K562 (cell line): ENCODE data around the gene PCBP3. TPM values are rescaled to one million over a fixed set of nuclear protein-coding genes. Genes with fewer than 3 reads are reported as not detected.
A peak's percentile ranks its signal among the peaks of the same experiment; 100 is the strongest.

Experiments
- ATAC-seq: fragments of 200-7000 bp; cut with Tn5 transposase; 3 replicates; pipeline ENCODE4 v1.9.1; 2020; ENCODE audit warnings: moderate library complexity
- BruUV-seq: library from RNA; stranded (reverse); fragments of 400-500 nt; replicated peaks from 2 replicates; lab custom pipeline; 2021; lab: Mats Ljungman, UMichigan
- CTCF ChIA-PET: fragments of 300-600 bp; formaldehyde crosslinking; extraction: SDS; loops from one replicate; lab custom pipeline; 2021; ENCODE audit warnings: low intra/inter-chr PET ratio; lab: Yijun Ruan, JAX
- POLR2A ChIA-PET: fragments of 300-600, 350-650 bp; sonication (Branson Sonifier 250); formaldehyde crosslinking; extraction: SDS; loops from one replicate; lab custom pipeline; 2021; ENCODE audit warnings: antibody characterized with exemption, inconsistent platforms; lab: Yijun Ruan, JAX
- DNase-seq, 4 experiments: peaks; one replicate each; pipeline versions ENCODE4 v3.0.0 to v3.0.0-alpha.2; 2011 to 2018; ENCODE audit warnings: low spot score in 3 of 4, mixed read lengths in 3 of 4; ENCODE audit errors: extremely low read depth in 1 of 4
- FAIRE-seq: peaks from 2 replicates; lab custom pipeline; 2011; peaks lifted over from hg19 to GRCh38; lab: Jason Lieb, UNC
- H2AFZ ChIP-seq: 2 replicates; pipeline ENCODE4 v1.6.0; 2011; ENCODE audit warnings: low read depth, low read length, control low read depth, inconsistent platforms
- H3K27ac ChIP-seq: fragments of 200-600 bp; 3 replicates; pipeline ENCODE4 v1.8.0; 2011; ENCODE audit warnings: low read depth, mild to moderate bottlenecking, control low read depth, inconsistent platforms, low read length, moderate library complexity, mixed read lengths; ENCODE audit errors: extremely low read depth
- H3K27me3 ChIP-seq, 2 experiments: fragments of 300-600 bp in 1 of 2; 2 replicates in 1 of 2; 3 replicates in 1 of 2; pipeline versions ENCODE4 v1.6.0 to v1.8.0; 2011; ENCODE audit warnings: inconsistent platforms in 2 of 2, low read length in 2 of 2, mild to moderate bottlenecking in 1 of 2, mixed read lengths in 1 of 2, moderate library complexity in 1 of 2; ENCODE audit not compliant: control insufficient read depth in 2 of 2, insufficient read depth in 2 of 2
- H3K36me3 ChIP-seq: fragments of 300-600 bp; 3 replicates; pipeline ENCODE4 v1.8.0; 2011; ENCODE audit warnings: mild to moderate bottlenecking, low read length, inconsistent platforms; ENCODE audit not compliant: control insufficient read depth, insufficient read depth
- H3K4me1 ChIP-seq, 2 experiments: fragments of 200-600 bp in 1 of 2; replicated peaks in 1 of 2; 2 replicates in 1 of 2; 3 replicates in 1 of 2; pipeline versions ENCODE4 v1.5.1 to v1.8.0; 2011; ENCODE audit warnings: inconsistent platforms in 2 of 2, low read length in 2 of 2, mild to moderate bottlenecking in 1 of 2, mixed read lengths in 1 of 2, moderate library complexity in 1 of 2; ENCODE audit not compliant: control insufficient read depth in 2 of 2, insufficient read depth in 2 of 2
- H3K4me2 ChIP-seq: 2 replicates; pipeline ENCODE4 v1.6.1; 2011; ENCODE audit warnings: low read length, control low read depth, inconsistent platforms, mixed read lengths; ENCODE audit not compliant: insufficient read depth
- H3K4me3 ChIP-seq: fragments of 200-600 bp; sonication (generic), shearing (Covaris generic); 2 replicates; pipeline ENCODE4 v1.5.1; 2016; ENCODE audit warnings: control low read depth, inconsistent platforms
- H3K79me2 ChIP-seq: fragments of 200-600 bp; 3 replicates; pipeline ENCODE4 v1.8.0; 2011; ENCODE audit warnings: low read length, inconsistent platforms; ENCODE audit not compliant: control insufficient read depth, insufficient read depth
- H3K9ac ChIP-seq, 2 experiments: 2 replicates each; pipeline versions ENCODE4 v1.6.0 to v1.6.1; 2011; ENCODE audit warnings: low read depth in 2 of 2, low read length in 2 of 2, control low read depth in 1 of 2, inconsistent platforms in 1 of 2, mild to moderate bottlenecking in 1 of 2, mixed read lengths in 1 of 2; ENCODE audit not compliant: insufficient read depth in 1 of 2
- H3K9me1 ChIP-seq: one replicate; pipeline ENCODE4 v1.6.0; 2011; ENCODE audit warnings: inconsistent platforms, mild to moderate bottlenecking, low read length, moderate library complexity; ENCODE audit not compliant: control insufficient read depth, insufficient read depth
- H3K9me3 ChIP-seq: replicated peaks from 2 replicates; pipeline ENCODE4 v1.5.1; 2011; ENCODE audit warnings: low read depth, low read length, inconsistent platforms; ENCODE audit not compliant: control insufficient read depth, insufficient read depth
- H4K20me1 ChIP-seq: replicated peaks from 2 replicates; pipeline ENCODE4 v1.6.1; 2011; ENCODE audit warnings: low read length, inconsistent platforms, mixed read lengths; ENCODE audit not compliant: control insufficient read depth, insufficient read depth
- ATF1 ChIP-seq, 2 experiments: fragments of 450-650 bp in 1 of 2; IDR thresholded peaks; 2 replicates each; pipeline ENCODE4 v1.6.1; 2016; ENCODE audit warnings: missing compliant biosample characterization in 1 of 2, missing genetic modification characterization in 1 of 2
- BHLHE40 ChIP-seq: IDR thresholded peaks from 2 replicates; pipeline ENCODE4 v1.6.1; 2011; ENCODE audit warnings: low read length, improper control_type of control experiment
- MED1 ChIP-seq: sonication (generic); formaldehyde crosslinking; IDR thresholded peaks from 2 replicates; pipeline ENCODE4 v1.8.1; 2023; ENCODE audit warnings: missing genetic modification reagents, borderline replicate concordance
- NFIX ChIP-seq: fragments of 250-450 bp; sonication (Bioruptor Pico); IDR thresholded peaks from 2 replicates; pipeline ENCODE4 v1.4.0; 2020; ENCODE audit warnings: low read depth, mild to moderate bottlenecking, moderate library complexity
- SRSF1 ChIP-seq: fragments of 200-400 bp; formaldehyde crosslinking; IDR thresholded peaks from 2 replicates; pipeline ENCODE4 v1.6.1; 2017; ENCODE audit warnings: mild to moderate bottlenecking, low read depth, low read length, moderate library complexity
- TCF3 ChIP-seq: sonication (generic); formaldehyde crosslinking; IDR thresholded peaks from 2 replicates; pipeline ENCODE4 v1.4.0; 2020; ENCODE audit warnings: mild to moderate bottlenecking, missing genetic modification reagents
- TSC22D4 ChIP-seq: fragments of 450-650 bp; IDR thresholded peaks from 2 replicates; pipeline ENCODE4 v1.6.1; 2016; ENCODE audit warnings: missing genetic modification characterization, missing biosample characterization, control low read depth
- XRCC3 ChIP-seq: fragments of 450-650 bp; IDR thresholded peaks from 2 replicates; pipeline ENCODE4 v1.6.1; 2017; ENCODE audit warnings: mild to moderate bottlenecking, moderate library complexity
- ZBTB33 ChIP-seq: sonication (generic); formaldehyde crosslinking; IDR thresholded peaks from 2 replicates; pipeline ENCODE4 v1.8.1; 2023; ENCODE audit warnings: mild to moderate bottlenecking, missing genetic modification reagents
- ZNF143 ChIP-seq: sonication (generic); formaldehyde crosslinking; IDR thresholded peaks from 2 replicates; pipeline ENCODE4 v1.9.0; 2022; ENCODE audit warnings: mild to moderate bottlenecking, missing genetic modification reagents
- ZNF41 ChIP-seq: fragments of 250-450 bp; sonication (Bioruptor Pico); conservative IDR thresholded peaks from 2 replicates; pipeline ENCODE4 v1.4.0; 2020; ENCODE audit warnings: mild to moderate bottlenecking
- ZNF57 ChIP-seq: fragments of 450-650 bp; formaldehyde crosslinking; IDR thresholded peaks from 2 replicates; pipeline ENCODE4 v1.4.0; 2020; ENCODE audit warnings: mild to moderate bottlenecking, moderate library complexity
- ZNF668 ChIP-seq: fragments of 250-450 bp; sonication (Bioruptor Pico); IDR thresholded peaks from 2 replicates; pipeline ENCODE4 v1.8.0; 2022; ENCODE audit warnings: mild to moderate bottlenecking, inconsistent platforms
- WGBS: fragments of 100-300 bp; shearing (Covaris generic); methylation state at CpG from one replicate; pipeline ENCODE4 v1.1.6; 2016; ENCODE audit warnings: low coverage, mixed read lengths; ENCODE audit not compliant: insufficient coverage; ENCODE audit errors: missing lambda C conversion rate; 5-methylcytosine and 5-hydroxymethylcytosine counted together
- in situ Hi-C: fragments of 300-500 bp; cut with MboI; formaldehyde crosslinking; loops from 4 replicates; pipeline ENCODE4 v1.15.0; 2018; ENCODE audit warnings: inconsistent platforms, mixed read lengths
- intact Hi-C: fragments of 100-400 bp; cut with micrococcal nuclease; formaldehyde crosslinking; loops from 2 replicates; pipeline ENCODE4 v1.14.2; 2022
- polyA plus RNA-seq, 8 experiments: library from polyadenylated mRNA; depleted of rRNA in 4 of 8; stranded (reverse) in 5 of 8; unstranded in 3 of 8; fragments of >200 nt; fragmentation: Nextera tagmentation in 2 of 8; fragmentation: Illumina TruSeq in 1 of 8; extraction: Ambion mirVana in 2 of 8; extraction: Trizol in 1 of 8; gene quantifications; 2 replicates each; pipeline versions ENCODE4 v1.2.1 to v1.2.3, GENCODE V29; 2011 to 2014; ENCODE audit warnings: inconsistent platforms in 1 of 8, missing spikeins in 1 of 8
- total RNA-seq, 7 experiments: library from RNA; depleted of rRNA in 6 of 7; stranded (reverse); fragments of >200 nt in 6 of 7; fragmentation: Illumina TruSeq in 2 of 7; extraction: Trizol in 2 of 7; gene quantifications; 2 replicates each; pipeline versions ENCODE4 v1.2.1 to v1.2.3, GENCODE V29; 2011 to 2021; ENCODE audit warnings: low replicate concordance in 1 of 7
- TF ChIP-seq, protein P1 (sequence below), 2 experiments: fragments of 450-650 bp in 1 of 2; sonication (generic) in 1 of 2; formaldehyde crosslinking in 1 of 2; IDR thresholded peaks in 1 of 2; conservative IDR thresholded peaks in 1 of 2; 2 replicates each; pipeline versions ENCODE4 v1.6.1 to v1.8.1; 2016 to 2023; ENCODE audit warnings: mild to moderate bottlenecking in 2 of 2, moderate library complexity in 2 of 2, inconsistent platforms in 1 of 2, missing genetic modification reagents in 1 of 2
- TF ChIP-seq, protein P2 (sequence below): sonication (generic); formaldehyde crosslinking; IDR thresholded peaks from 2 replicates; pipeline ENCODE4 v1.8.1; 2023; ENCODE audit warnings: mild to moderate bottlenecking, missing genetic modification reagents

PCBP3 gene
- total and polyA plus RNA-seq, 9 of the 15 experiments (the other 6 are each of a cell fraction or from before 2014, with no cell fraction given): 0.18 TPM; not detected in 8

DNA sequence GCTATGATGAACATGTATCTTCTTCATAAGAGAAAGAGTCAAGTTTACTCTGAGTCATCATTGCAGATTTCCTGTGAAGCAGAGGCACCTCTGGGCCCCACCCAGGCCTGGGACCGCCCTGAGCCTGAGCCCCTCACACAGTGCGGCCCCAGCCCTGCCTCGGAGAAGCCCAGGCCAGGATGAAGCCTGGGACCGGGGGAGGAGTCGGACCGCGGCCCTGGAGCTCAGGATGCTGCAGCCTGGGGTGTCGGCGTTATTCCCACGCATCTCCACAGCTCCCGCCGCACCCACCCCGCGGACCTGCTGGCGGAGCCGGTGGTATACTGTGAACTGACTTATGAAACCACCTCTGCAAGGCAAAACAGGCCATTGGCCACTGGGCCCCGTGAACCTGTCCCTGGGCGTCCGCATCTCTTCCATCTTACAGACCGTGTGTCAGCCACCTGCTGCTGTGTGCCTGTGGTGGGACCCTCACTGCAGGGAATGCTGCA is 335.7 kb downstream of the PCBP3 start:
- peaks cover 6 to 51% of the 10 kb centered on the region in 2 experiments for H3K4me1 ChIP-seq
- DNase-seq (no peak), ATAC-seq (no peak), FAIRE-seq (no peak)
- H3K27me3 ChIP-seq: peaks cover 17 to 44% of the 10 kb centered on the region in 2 experiments; a peak in 4 of 5 replicates
- no peak overlapping the region for H3K27ac ChIP-seq
- 17% methylated on average over 20 of the region's 20 CpGs for WGBS
- TF ChIP-seq TCF3 (no peak), NFIX (CRISPR knock-in tag) (no peak), BHLHE40 (no peak), ZNF57 (CRISPR knock-in tag) (no peak), MED1 (CRISPR knock-in tag) (0 out of 2 replicates have a peak, but pooled peaks have one; percentile 59), ZBTB33 (CRISPR knock-in tag) (no peak), ZNF143 (CRISPR knock-in tag) (no peak), ATF1 (CRISPR knock-in tag; IDR thresholded peaks at IDR 0.05) (no peak), ATF1 (tag; IDR thresholded peaks at IDR 0.05) (no peak), ZNF668 (CRISPR knock-in tag) (no peak), TSC22D4 (tag) (no peak), ZNF41 (CRISPR knock-in tag) (no peak), SRSF1 (no peak), XRCC3 (no peak)
- TF ChIP-seq, protein P1, sequence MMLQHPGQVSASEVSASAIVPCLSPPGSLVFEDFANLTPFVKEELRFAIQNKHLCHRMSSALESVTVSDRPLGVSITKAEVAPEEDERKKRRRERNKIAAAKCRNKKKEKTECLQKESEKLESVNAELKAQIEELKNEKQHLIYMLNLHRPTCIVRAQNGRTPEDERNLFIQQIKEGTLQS (IDR thresholded peaks at IDR 0.05): 0 out of 2 replicates have a peak, but pooled peaks have one; percentile 18
- TF ChIP-seq, protein P1 (CRISPR knock-in tag; conservative IDR thresholded peaks at IDR 0.05): no peak
- TF ChIP-seq, protein P2, sequence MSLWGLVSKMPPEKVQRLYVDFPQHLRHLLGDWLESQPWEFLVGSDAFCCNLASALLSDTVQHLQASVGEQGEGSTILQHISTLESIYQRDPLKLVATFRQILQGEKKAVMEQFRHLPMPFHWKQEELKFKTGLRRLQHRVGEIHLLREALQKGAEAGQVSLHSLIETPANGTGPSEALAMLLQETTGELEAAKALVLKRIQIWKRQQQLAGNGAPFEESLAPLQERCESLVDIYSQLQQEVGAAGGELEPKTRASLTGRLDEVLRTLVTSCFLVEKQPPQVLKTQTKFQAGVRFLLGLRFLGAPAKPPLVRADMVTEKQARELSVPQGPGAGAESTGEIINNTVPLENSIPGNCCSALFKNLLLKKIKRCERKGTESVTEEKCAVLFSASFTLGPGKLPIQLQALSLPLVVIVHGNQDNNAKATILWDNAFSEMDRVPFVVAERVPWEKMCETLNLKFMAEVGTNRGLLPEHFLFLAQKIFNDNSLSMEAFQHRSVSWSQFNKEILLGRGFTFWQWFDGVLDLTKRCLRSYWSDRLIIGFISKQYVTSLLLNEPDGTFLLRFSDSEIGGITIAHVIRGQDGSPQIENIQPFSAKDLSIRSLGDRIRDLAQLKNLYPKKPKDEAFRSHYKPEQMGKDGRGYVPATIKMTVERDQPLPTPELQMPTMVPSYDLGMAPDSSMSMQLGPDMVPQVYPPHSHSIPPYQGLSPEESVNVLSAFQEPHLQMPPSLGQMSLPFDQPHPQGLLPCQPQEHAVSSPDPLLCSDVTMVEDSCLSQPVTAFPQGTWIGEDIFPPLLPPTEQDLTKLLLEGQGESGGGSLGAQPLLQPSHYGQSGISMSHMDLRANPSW (CRISPR knock-in tag): no peak
- H4K20me1 ChIP-seq: no peaks in the 10 kb centered on the region
- H3K4me3 ChIP-seq: no peak overlapping the region
- 0 out of 4 replicates have a peak overlapping the region, but pooled peaks of 1 of the 2 experiments have one; percentile 10 for H3K9ac ChIP-seq
- CTCF ChIA-PET: no interaction called here
- in situ Hi-C loops: no loop called here
- intact Hi-C loops: loop anchor here (10.0 kb wide), 1 partner anchor 66 kb away; no protein-coding TSS in a partner anchor
- H3K4me2 ChIP-seq: no peak overlapping the region
- no TSS peak for BruUV-seq
- no peaks in the 10 kb centered on the region for H3K9me3 ChIP-seq
- POLR2A ChIA-PET: interaction anchor here (0.7 to 1.9 kb wide), 3 partner anchors 10 to 246 kb away, joined by 3 read pairs; no protein-coding TSS in a partner anchor
- no peaks in the 10 kb centered on the region for H3K79me2 ChIP-seq
- no peaks in the 10 kb centered on the region for H3K9me1 ChIP-seq
- no peaks in the 10 kb centered on the region for H3K36me3 ChIP-seq
- no peak overlapping the region for H2AFZ ChIP-seq
